Mononuclear cell (primary cell): ENCODE results near the gene HHIPL1. TPM values are rescaled to one million over a fixed set of nuclear protein-coding genes. Genes with fewer than 3 reads are reported as not detected.

Experiments
- H3K27me3 ChIP-seq: 2 replicates; pipeline ENCODE4 v1.6.0; 2011; ENCODE audit warnings: low read length, control low read depth; ENCODE audit not compliant: insufficient read depth
- H3K4me1 ChIP-seq: 2 replicates; pipeline ENCODE4 v1.5.1; 2011; ENCODE audit warnings: mild to moderate bottlenecking, low read length, control low read depth; ENCODE audit not compliant: insufficient read depth
- H3K4me3 ChIP-seq: 2 replicates; pipeline ENCODE4 v1.5.1; 2011; ENCODE audit warnings: mild to moderate bottlenecking, low read length, moderate library complexity
- H3K9me3 ChIP-seq: 2 replicates; pipeline ENCODE4 v1.5.1; 2011; ENCODE audit warnings: low read depth, mild to moderate bottlenecking, control low read depth, low read length
- total RNA-seq: library from RNA; depleted of rRNA; stranded (reverse); fragments of >200 nt; gene quantifications from one replicate; pipeline ENCODE4 v1.2.3, GENCODE V29; 2012

The HHIPL1 gene
- total RNA-seq, 1 donor, result not detected

DNA sequence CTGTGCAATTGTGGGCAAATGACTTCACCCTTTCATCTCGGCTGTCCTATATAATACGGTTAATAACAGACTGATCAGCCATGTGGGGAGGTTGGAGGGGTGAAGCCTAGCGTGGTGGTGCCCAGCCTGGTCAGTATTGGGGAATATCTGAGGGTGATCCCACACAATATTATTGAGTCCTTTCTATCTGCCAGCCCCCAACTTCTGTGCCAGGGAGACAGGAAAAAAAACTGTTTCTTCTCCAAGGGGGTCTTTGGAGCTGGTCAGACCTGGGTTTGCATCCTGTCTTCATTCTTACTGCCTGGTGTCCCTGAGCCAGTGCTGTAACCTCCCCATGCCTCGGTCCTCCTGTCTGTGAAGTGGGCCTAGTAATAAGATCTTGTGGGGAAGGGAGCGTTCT, 45.7 kb downstream of the HHIPL1 start:
- H3K27me3 ChIP-seq, result peaks cover 7% of the 10 kb centered on the region
- H3K4me3 ChIP-seq, result no peak overlapping the region
- no peaks in the 10 kb centered on the region for H3K4me1 ChIP-seq
- H3K9me3 ChIP-seq, result no peaks in the 10 kb centered on the region

DNA sequence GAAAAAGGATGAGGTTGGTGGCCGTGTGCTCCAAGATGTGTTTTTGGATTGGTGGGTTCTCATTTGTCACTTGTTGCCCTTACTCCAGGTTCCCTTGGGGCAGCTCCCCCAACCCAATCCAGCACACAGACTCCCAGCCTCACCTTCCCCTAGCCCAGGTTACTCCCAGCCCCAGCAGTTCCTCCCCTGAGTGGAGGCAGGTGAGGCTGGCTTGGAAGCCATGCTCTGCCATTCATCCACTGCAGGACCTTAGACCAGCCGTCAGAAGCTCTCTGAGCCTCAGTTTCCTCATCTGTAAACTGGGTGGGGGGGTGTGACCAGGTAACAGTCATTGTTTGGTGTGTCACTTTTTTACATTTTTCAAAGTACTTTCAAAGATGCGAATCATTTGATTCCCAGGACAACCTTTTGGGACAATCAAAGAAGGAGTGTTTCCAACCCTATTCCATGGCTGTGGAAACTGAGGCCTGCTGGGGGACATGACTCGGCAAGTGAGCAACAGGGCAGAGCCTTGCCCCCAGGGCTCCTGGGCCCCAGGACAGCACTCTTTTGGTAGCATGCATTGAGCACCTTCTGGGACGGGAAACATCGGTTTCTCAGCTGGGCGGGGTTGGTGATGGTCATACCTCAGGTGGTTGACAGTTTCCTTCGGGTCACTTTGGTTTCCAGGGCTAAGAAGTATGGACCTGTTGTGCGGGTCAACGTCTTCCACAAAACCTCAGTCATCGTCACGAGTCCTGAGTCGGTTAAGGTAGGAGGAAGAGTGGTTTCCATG, 46.4 kb downstream of the HHIPL1 start:
- H3K4me1 ChIP-seq, result no peaks in the 10 kb centered on the region
- no peak overlapping the region for H3K4me3 ChIP-seq
- peaks cover 7% of the 10 kb centered on the region for H3K27me3 ChIP-seq
- no peaks in the 10 kb centered on the region for H3K9me3 ChIP-seq

DNA sequence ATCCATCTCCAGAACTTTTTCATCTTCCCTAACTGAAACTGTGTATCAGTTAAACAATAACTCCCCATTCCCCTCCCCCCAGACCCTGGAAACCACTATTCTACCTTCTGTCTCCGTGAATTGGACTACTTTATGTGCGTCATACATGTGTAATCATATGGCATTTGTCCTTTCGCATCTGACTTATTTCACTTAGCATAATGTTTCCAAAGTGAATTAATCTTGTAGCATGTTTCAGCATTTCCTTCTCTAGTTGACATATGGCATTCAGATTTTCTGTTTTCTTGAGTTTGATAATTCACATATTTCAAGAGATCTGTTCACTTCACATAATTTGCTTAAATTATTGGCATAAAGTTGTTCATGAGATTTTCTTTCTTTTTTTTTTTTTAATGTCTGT, 49.0 kb downstream of the HHIPL1 start:
- H3K9me3 ChIP-seq, result no peaks in the 10 kb centered on the region
- H3K27me3 ChIP-seq, result peaks cover 6% of the 10 kb centered on the region
- H3K4me1 ChIP-seq, result no peaks in the 10 kb centered on the region
- no peak overlapping the region for H3K4me3 ChIP-seq

DNA sequence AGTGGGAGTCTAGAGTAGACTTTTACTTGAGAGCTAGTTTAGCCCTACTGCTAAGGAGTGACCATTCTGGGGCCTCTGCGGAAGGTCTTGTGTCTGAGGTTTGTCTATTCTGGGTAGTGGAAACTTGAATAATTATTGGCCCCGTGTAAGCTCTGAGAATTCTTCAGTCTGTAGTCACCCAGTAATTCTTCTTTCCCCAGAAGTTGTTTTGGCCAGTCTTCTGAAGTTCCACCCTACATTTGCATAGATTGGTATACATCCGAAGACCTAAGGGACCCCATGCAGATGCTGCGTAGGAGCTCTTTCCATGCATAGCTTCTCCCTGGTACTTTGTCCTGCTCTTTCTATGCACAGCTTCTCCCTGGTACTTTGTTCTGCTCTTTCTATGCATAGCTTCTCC, 52.0 kb downstream of the HHIPL1 start:
- Histone ChIP-seq H3K4me3 (no peak overlapping the region), H3K27me3 (peaks cover 2% of the 10 kb centered on the region), H3K9me3 (no peaks in the 10 kb centered on the region), H3K4me1 (no peaks in the 10 kb centered on the region)

DNA sequence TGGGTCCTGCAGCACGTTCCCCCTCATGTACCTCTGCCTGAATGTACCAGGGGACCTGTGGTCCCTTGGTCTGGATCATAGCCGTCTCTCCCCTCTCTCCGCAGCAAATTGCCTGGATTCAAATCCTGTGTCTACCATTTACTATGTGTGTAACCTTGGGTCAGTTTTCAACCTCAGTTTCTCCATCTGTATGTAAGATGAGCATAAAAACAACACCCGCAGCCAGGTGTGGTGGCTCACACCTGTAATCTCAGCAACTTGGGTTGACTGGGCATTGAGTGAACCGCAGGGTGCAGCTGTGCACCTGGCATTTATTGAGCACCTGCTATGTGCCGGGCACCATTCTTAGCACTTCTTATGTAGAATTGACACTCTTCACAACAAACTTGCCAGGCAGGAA, 53.3 kb downstream of the HHIPL1 start:
- Histone ChIP-seq H3K27me3 (peaks cover 2% of the 10 kb centered on the region), H3K4me1 (no peaks in the 10 kb centered on the region), H3K4me3 (no peak overlapping the region), H3K9me3 (peaks cover 5% of the 10 kb centered on the region)

DNA sequence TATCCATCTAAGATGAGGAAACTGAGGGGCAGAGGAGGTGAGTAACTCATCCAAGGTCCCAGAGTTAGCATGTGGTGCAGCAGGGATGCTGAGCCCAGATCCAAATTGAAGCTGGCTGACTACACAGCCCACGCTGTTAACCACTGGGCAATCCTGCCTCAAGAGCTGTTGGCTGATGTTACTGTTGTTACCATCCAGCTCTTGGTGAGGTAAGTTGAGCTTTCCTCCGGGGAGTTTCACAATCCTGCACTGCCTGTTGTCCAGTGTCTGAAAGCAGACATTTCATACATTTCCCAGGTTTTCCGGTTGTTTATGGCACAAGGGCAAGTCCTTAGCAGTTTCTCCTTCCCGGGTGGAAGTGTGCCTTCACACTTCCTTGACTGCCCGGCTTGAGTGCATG, 53.7 kb downstream of the HHIPL1 start:
- Histone ChIP-seq H3K27me3 (peaks cover 2% of the 10 kb centered on the region), H3K4me1 (no peaks in the 10 kb centered on the region), H3K4me3 (no peak overlapping the region), H3K9me3 (peaks cover 8% of the 10 kb centered on the region)

DNA sequence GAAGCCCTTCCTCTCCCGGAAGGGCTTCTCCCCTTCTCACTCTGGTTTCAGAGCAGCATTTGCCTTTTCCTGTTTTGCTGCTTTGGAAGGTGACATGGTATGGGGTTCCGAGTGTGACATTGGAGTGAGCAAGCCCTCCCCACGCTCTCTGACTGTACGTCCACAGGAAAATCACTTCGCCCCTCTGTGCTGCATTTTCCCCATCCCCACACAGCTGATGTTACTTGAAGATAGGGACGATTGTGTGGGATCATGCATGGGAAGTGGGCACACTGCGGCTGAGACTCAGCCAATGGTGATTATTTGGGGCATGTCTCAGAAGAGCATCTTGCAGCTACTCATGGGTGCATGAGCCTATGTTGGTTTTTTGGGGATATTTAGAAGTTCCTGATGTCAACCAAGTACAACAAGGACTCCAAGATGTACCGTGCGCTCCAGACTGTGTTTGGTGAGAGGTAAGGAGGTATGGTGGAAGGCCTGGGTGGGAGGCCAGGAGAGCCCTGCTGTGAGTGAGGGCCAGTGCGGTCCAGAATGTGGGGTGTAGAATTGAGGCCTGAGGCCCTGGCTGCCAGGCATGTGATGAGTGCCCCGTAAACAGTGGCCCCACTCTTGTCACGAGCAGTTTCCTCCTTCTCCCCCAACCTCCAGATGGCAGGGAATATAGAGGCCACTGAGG, 54.3 kb downstream of the HHIPL1 start:
- H3K4me3 ChIP-seq, result no peak overlapping the region
- H3K9me3 ChIP-seq, result peaks cover 8% of the 10 kb centered on the region
- no peaks in the 10 kb centered on the region for H3K4me1 ChIP-seq
- H3K27me3 ChIP-seq, result peaks cover 2% of the 10 kb centered on the region

DNA sequence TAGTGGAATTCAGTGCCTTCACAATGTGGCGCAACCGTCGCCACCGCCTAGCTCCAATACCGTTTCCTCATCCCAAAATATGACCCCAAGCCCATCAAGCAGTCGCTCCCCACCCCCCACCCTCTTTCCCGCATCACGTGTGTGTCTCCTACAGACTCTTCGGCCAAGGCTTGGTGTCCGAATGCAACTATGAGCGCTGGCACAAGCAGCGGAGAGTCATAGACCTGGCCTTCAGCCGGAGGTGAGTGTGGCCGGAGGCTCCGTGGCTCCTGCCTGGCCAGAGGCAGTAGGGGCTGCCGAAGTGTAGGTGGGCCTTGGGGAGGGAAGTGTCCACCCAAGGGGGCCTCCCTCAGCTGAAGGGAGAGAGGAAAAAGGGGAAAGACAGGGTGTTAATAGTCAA, 54.9 kb downstream of the HHIPL1 start:
- peaks cover 8% of the 10 kb centered on the region for H3K9me3 ChIP-seq
- no peak overlapping the region for H3K4me3 ChIP-seq
- H3K27me3 ChIP-seq, result peaks cover 2% of the 10 kb centered on the region
- no peaks in the 10 kb centered on the region for H3K4me1 ChIP-seq

DNA sequence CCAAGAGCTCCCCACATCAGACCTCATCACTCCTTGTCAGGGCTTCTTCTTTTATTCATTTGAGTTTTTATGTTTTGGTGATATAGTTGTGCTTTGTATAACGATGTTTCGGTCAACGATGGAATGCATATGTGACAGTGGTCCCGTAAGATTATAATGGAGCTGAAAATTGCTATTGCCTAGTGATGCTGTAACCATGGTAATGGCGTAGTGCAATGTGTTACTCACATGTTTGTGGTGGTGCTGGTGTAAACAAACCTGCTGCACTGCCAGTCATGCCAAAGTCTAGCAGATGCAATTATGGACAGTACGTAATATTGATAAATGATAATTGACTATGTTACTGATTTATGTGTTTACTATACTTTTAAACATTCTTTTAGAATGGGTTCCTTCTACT, 55.5 kb downstream of the HHIPL1 start:
- Histone ChIP-seq H3K27me3 (peaks cover 2% of the 10 kb centered on the region), H3K9me3 (peaks cover 8% of the 10 kb centered on the region), H3K4me3 (no peak overlapping the region), H3K4me1 (no peaks in the 10 kb centered on the region)

DNA sequence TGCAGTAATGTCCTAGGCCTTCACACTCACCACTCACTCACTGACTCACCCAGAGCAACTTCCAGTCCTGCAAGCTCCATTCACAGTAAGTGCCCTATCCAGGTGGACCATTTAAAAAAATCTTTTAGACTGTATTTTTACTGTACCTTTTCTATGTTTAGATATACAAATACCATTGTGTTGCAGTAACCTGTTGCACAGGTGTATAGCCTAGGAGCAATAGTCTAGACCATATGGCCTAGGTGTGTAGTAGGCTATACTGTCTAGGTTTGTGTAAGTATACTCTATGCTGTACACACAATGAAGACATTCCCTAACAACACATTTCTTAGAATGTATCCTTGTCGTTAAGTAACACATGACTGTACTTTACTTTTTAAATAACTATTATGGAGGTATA, 56.3 kb downstream of the HHIPL1 start:
- Histone ChIP-seq H3K4me3 (no peak overlapping the region), H3K4me1 (no peaks in the 10 kb centered on the region), H3K9me3 (peaks cover 8% of the 10 kb centered on the region), H3K27me3 (peaks cover 2% of the 10 kb centered on the region)

DNA sequence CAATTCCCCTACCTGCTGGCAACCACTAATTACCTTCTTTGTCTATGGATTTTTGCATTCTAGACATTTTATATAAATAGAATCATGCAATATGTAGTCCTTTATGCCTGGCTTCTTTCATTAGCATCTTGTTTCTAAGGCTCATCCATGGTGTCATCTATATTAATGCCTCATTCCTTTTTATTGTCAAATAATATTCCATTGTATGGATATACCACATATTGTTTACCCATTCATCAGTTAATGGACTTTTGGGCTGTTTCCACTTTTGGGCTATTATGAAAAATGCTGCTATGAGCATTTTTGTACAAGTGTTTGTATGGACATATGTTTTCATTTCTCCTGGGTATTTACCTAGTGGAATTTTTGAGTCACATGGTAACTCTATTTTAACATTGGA, 57.2 kb downstream of the HHIPL1 start:
- H3K4me1 ChIP-seq, result no peaks in the 10 kb centered on the region
- peaks cover 8% of the 10 kb centered on the region for H3K9me3 ChIP-seq
- H3K27me3 ChIP-seq, result no peaks in the 10 kb centered on the region
- no peak overlapping the region for H3K4me3 ChIP-seq

DNA sequence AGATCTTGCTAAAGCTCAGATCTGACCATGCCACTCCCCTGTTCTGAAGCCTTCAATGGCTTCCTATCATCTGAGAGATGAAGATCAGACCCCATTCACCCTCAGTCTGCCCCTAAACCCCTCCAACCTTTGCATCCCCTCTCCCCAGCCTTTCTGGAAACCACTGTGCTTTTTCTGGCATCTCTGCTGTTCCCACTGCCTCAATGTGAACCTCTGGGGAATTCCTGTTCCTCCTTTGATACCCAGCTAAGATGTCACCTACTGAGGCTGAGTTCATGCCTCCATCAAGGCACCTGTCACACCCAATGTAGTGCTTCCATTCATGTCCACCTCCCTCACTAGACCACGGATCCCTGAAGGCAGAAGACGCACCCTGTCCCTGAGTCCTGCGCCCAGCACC, 58.5 kb downstream of the HHIPL1 start:
- H3K9me3 ChIP-seq, result peaks cover 8% of the 10 kb centered on the region
- H3K4me1 ChIP-seq, result no peaks in the 10 kb centered on the region
- H3K27me3 ChIP-seq, result no peaks in the 10 kb centered on the region
- no peak overlapping the region for H3K4me3 ChIP-seq

DNA sequence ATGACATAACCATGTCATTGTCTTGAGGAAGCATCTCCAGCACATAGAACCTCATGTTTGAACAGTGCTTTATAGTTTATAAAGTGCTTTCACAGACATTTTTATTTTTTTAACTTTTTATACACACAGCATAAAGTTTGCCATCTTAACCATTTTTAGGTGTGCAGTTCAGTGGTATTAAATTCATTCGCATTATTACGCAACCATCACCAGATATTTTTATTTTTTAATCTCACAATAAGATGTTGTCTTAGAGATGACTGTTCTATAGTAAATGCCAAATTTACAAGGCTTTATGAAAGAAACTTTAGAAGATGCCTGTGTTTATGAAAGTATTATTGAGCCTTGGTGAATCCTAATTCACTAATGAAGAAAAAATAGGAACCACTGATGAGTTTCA, 59.1 kb downstream of the HHIPL1 start:
- no peak overlapping the region for H3K4me3 ChIP-seq
- peaks cover 4% of the 10 kb centered on the region for H3K27me3 ChIP-seq
- no peaks in the 10 kb centered on the region for H3K4me1 ChIP-seq
- peaks cover 8% of the 10 kb centered on the region for H3K9me3 ChIP-seq

DNA sequence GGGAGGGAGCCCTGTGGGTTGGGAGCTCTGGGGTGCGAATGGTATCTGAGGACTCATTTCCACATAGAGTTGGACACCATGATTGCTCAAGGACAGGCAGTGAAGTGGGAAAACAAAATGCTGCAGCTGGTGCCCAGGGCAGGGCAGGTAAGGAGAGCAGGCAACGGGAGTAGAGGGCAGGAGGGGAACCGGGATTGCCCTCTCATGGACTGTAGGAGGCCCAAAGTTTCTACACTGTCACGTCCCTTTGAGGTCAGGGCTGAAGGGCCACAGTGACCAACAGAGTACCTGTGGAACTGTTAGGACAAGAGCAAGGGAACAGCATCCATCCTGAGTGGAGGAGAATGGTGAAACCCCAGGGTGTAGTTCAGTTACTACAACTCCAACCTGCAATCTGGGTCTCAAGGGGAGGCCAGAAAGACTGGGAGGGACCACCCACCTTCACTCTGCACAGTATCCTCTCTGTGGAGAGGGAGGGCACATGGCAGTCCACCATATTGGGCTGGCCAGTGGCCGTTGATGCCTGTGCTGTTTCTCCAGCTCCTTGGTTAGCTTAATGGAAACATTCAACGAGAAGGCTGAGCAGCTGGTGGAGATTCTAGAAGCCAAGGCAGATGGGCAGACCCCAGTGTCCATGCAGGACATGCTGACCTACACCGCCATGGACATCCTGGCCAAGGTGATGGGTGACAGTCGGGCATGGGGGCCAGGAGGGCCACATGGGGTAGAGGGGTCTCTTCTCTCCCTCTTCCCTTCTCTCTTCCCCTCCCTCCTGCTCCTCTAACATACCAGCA, 61.4 kb downstream of the HHIPL1 start:
- Histone ChIP-seq H3K9me3 (peaks cover 8% of the 10 kb centered on the region), H3K4me1 (no peaks in the 10 kb centered on the region), H3K27me3 (peaks cover 17% of the 10 kb centered on the region), H3K4me3 (no peak overlapping the region)

DNA sequence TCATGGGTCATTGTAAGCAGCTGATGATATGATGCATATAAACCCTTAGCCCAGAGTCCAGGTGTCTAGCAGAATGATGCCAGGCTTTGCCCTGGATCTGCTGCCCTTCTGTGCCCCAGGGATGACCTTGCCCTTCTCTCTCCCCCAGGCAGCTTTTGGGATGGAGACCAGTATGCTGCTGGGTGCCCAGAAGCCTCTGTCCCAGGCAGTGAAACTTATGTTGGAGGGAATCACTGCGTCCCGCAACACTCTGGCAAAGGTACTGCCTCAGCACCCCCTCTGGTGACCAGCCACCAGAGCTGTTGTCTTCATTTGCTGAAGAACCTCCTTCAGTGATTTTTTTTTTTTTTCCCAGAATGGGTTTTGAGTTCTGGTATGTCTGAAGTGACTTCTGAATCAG, 62.5 kb downstream of the HHIPL1 start:
- H3K4me1 ChIP-seq, result no peaks in the 10 kb centered on the region
- no peak overlapping the region for H3K4me3 ChIP-seq
- peaks cover 21% of the 10 kb centered on the region for H3K27me3 ChIP-seq
- H3K9me3 ChIP-seq, result peaks cover 8% of the 10 kb centered on the region
